HL-60 (cell line): ENCODE data around the gene PSMD11.

Source experiments
- DNase-seq, 2 experiments: peaks; one replicate each; pipeline ENCODE4 v3.0.0-alpha.2; 2010 to 2020; ENCODE audit warnings: low read depth in 1 of 2, low spot score in 1 of 2
- H3K27ac ChIP-seq: fragments of 250-450 bp; sonication (Bioruptor Pico); replicated peaks from 2 replicates; pipeline ENCODE4 v1.5.1; 2020; ENCODE audit warnings: mild to moderate bottlenecking, moderate library complexity
- H3K27me3 ChIP-seq: fragments of 250-450 bp; sonication (Bioruptor Pico); 2 replicates; pipeline ENCODE4 v1.5.1; 2021; ENCODE audit warnings: mild to moderate bottlenecking, moderate library complexity; ENCODE audit not compliant: insufficient read depth, poor library complexity, severe bottlenecking
- H3K4me3 ChIP-seq: replicated peaks from 2 replicates; pipeline ENCODE4 v1.5.1; 2011; ENCODE audit warnings: mild to moderate bottlenecking, control low read depth, low read length; ENCODE audit not compliant: insufficient read depth
- CTCF ChIP-seq: IDR thresholded peaks from one replicate; pipeline ENCODE4 v1.5.1; 2011; ENCODE audit warnings: low read length, control low read depth, inconsistent platforms; ENCODE audit not compliant: insufficient read depth
- GABPA ChIP-seq: IDR thresholded peaks from 2 replicates; pipeline ENCODE4 v1.6.1; 2012; ENCODE audit warnings: low read depth
- POLR2AphosphoS5 ChIP-seq: IDR thresholded peaks from 2 replicates; pipeline ENCODE4 v1.6.1; 2012; ENCODE audit warnings: low read depth
- REST ChIP-seq: IDR thresholded peaks from 2 replicates; pipeline ENCODE4 v1.6.1; 2012; ENCODE audit warnings: low read depth; ENCODE audit not compliant: insufficient replicate concordance
- SPI1 ChIP-seq: IDR thresholded peaks from 2 replicates; pipeline ENCODE4 v1.6.1; 2012; ENCODE audit warnings: low read depth, mild to moderate bottlenecking, borderline replicate concordance

Gene PSMD11

GRCh38 chr17:32464374-32464773 lies 20.1 kb downstream of the PSMD11 start:
- H3K4me3 ChIP-seq = no peak overlapping the region
- TF ChIP-seq CTCF = no peak
- TF ChIP-seq SPI1 = no peak
- no peak for TF ChIP-seq REST
- no peak for TF ChIP-seq POLR2AphosphoS5
- no peak for TF ChIP-seq GABPA
- DNase-seq = no peak
- H3K27me3 ChIP-seq = no peaks in the 10 kb centered on the region
- no peak overlapping the region for H3K27ac ChIP-seq

- no peak for DNase-seq
- TF ChIP-seq GABPA = no peak
- TF ChIP-seq REST = no peak
- no peak for TF ChIP-seq SPI1
- TF ChIP-seq POLR2AphosphoS5 = no peak
- no peak for TF ChIP-seq CTCF
Measured at GRCh38 chr17:32467949-32468348, 23.6 kb downstream of the PSMD11 start.

GRCh38 chr17:32470405-32471167 lies 26.3 kb downstream of the PSMD11 start:
- Histone ChIP-seq H3K27ac (no peak overlapping the region; the same call in 1 of the 2 replicates), H3K27me3 (no peaks in the 10 kb centered on the region), H3K4me3 (no peak overlapping the region)
- no peak for DNase-seq
- TF ChIP-seq POLR2AphosphoS5 (no peak), SPI1 (no peak), CTCF (no peak), GABPA (no peak), REST (no peak)

More at GRCh38 chr17:32467949-32468348, 23.6 kb downstream of the PSMD11 start:
- no peak overlapping the region for H3K27ac ChIP-seq
- no peak overlapping the region for H3K4me3 ChIP-seq
- no peaks in the 10 kb centered on the region for H3K27me3 ChIP-seq
